Fibroblast of lung (primary cell): Measurements from ENCODE around the gene MRPL48.

ENCODE experiments used
- CTCF ChIP-seq, 2 donors: IDR thresholded peaks in 1 of 2; conservative IDR thresholded peaks in 1 of 2; 1 replicate in 1 of 2; 2 replicates in 1 of 2; pipeline ENCODE4 v1.5.1; 2011 to 2012; ENCODE audit warnings: low read length in 2 of 2, control low read depth in 1 of 2, inconsistent platforms in 1 of 2, low read depth in 1 of 2, mild to moderate bottlenecking in 1 of 2
- EZH2 ChIP-seq: IDR thresholded peaks from 2 replicates; pipeline ENCODE4 v1.5.1; 2012; ENCODE audit warnings: low read length, control low read depth, mild to moderate bottlenecking; ENCODE audit errors: missing control alignments

- TF ChIP-seq CTCF (conservative IDR thresholded peaks at IDR 0.05 in 1 of 2, IDR thresholded peaks at IDR 0.05 in 1 of 2; ENCODE audit: low read depth in 1 of 2, low read length in 2 of 2), result no peak
- TF ChIP-seq EZH2, result no peak
Measured at GRCh38 chr11:73784734-73785133, 2.9 kb upstream of the MRPL48 start.
